ENCODE measurements around the gene CRTAC1.

Gene CRTAC1

GRCh38 chr10:97911217-97911616 lies 119.2 kb downstream of the CRTAC1 start:
- no peak overlapping the region for H3K4me3 ChIP-seq (ENCODE audit: low read depth, low read length)
- H3K4me1 ChIP-seq (ENCODE audit: control insufficient read depth, insufficient read depth, low read length): peaks cover 6% of the 10 kb centered on the region
- H3K27ac ChIP-seq (ENCODE audit: low read depth, low read length): no peak overlapping the region
- H3K9me3 ChIP-seq (ENCODE audit: control insufficient read depth, insufficient read depth, low read length): no peaks in the 10 kb centered on the region
- no peak overlapping the region for H3K9ac ChIP-seq (ENCODE audit: low read depth, low read length)
- no peaks in the 10 kb centered on the region for H3K36me3 ChIP-seq (ENCODE audit: control insufficient read depth, insufficient read depth, low read length)
- peaks cover 8% of the 10 kb centered on the region for H3K27me3 ChIP-seq (ENCODE audit: control insufficient read depth, insufficient read depth, low read length)

GRCh38 chr10:97910661-97911060 lies 119.8 kb downstream of the CRTAC1 start:
- H3K4me1 ChIP-seq (ENCODE audit: control insufficient read depth, insufficient read depth, low read length): peaks cover 6% of the 10 kb centered on the region
- H3K27me3 ChIP-seq (ENCODE audit: control insufficient read depth, insufficient read depth, low read length): peaks cover 4% of the 10 kb centered on the region; the same call in 1 of the 2 replicates
- H3K9me3 ChIP-seq (ENCODE audit: control insufficient read depth, insufficient read depth, low read length): no peaks in the 10 kb centered on the region
- H3K36me3 ChIP-seq (ENCODE audit: control insufficient read depth, insufficient read depth, low read length): no peaks in the 10 kb centered on the region
- no peak overlapping the region for H3K9ac ChIP-seq (ENCODE audit: low read depth, low read length)
- H3K4me3 ChIP-seq (ENCODE audit: low read depth, low read length): no peak overlapping the region
- no peak overlapping the region for H3K27ac ChIP-seq (ENCODE audit: low read depth, low read length)

GRCh38 chr10:97907830-97908229 lies 122.6 kb downstream of the CRTAC1 start:
- Histone ChIP-seq H3K27me3 (ENCODE audit: control insufficient read depth, insufficient read depth, low read length) (no peaks in the 10 kb centered on the region), H3K9ac (ENCODE audit: low read depth, low read length) (no peak overlapping the region), H3K4me3 (ENCODE audit: low read depth, low read length) (no peak overlapping the region), H3K36me3 (ENCODE audit: control insufficient read depth, insufficient read depth, low read length) (no peaks in the 10 kb centered on the region), H3K9me3 (ENCODE audit: control insufficient read depth, insufficient read depth, low read length) (no peaks in the 10 kb centered on the region), H3K27ac (ENCODE audit: low read depth, low read length) (no peak overlapping the region), H3K4me1 (ENCODE audit: control insufficient read depth, insufficient read depth, low read length) (no peaks in the 10 kb centered on the region)

- H3K27ac ChIP-seq (ENCODE audit: low read depth, low read length): no peak overlapping the region
- no peaks in the 10 kb centered on the region for H3K36me3 ChIP-seq (ENCODE audit: control insufficient read depth, insufficient read depth, low read length)
- no peak overlapping the region for H3K4me3 ChIP-seq (ENCODE audit: low read depth, low read length)
- no peak overlapping the region for H3K9ac ChIP-seq (ENCODE audit: low read depth, low read length)
- H3K9me3 ChIP-seq (ENCODE audit: control insufficient read depth, insufficient read depth, low read length): no peaks in the 10 kb centered on the region
- H3K27me3 ChIP-seq (ENCODE audit: control insufficient read depth, insufficient read depth, low read length): no peaks in the 10 kb centered on the region
- no peaks in the 10 kb centered on the region for H3K4me1 ChIP-seq (ENCODE audit: control insufficient read depth, insufficient read depth, low read length)
These were observed 123.2 kb downstream of the CRTAC1 start for GRCh38 chr10:97907211-97907610.

DNA sequence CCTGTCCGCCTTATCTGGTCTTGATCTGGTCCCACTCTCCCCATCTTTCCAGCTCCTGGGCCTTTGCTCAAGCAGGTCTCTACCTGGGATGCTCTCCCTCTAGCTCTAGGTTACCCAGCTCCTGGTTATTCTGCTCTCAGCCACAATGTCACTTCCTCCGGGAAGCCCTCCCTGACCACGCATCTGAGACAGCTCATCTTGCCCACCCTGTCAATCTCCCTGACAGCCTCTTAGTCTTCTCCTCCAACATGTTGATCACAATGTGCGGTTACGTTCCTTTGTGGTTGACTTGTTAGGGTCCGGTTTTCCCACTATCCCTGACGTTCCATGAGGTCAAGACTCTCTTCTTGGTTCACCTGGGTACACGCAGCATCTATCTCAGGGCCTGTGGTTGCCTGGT lies 125.1 kb downstream of the CRTAC1 start:
- H3K4me1 ChIP-seq (ENCODE audit: control insufficient read depth, insufficient read depth, low read length): no peaks in the 10 kb centered on the region
- H3K27ac ChIP-seq (ENCODE audit: low read depth, low read length): no peak overlapping the region
- no peak overlapping the region for H3K4me3 ChIP-seq (ENCODE audit: low read depth, low read length)
- H3K27me3 ChIP-seq (ENCODE audit: control insufficient read depth, insufficient read depth, low read length): no peaks in the 10 kb centered on the region
- no peaks in the 10 kb centered on the region for H3K9me3 ChIP-seq (ENCODE audit: control insufficient read depth, insufficient read depth, low read length)
- no peaks in the 10 kb centered on the region for H3K36me3 ChIP-seq (ENCODE audit: control insufficient read depth, insufficient read depth, low read length)
- no peak overlapping the region for H3K9ac ChIP-seq (ENCODE audit: low read depth, low read length)

DNA sequence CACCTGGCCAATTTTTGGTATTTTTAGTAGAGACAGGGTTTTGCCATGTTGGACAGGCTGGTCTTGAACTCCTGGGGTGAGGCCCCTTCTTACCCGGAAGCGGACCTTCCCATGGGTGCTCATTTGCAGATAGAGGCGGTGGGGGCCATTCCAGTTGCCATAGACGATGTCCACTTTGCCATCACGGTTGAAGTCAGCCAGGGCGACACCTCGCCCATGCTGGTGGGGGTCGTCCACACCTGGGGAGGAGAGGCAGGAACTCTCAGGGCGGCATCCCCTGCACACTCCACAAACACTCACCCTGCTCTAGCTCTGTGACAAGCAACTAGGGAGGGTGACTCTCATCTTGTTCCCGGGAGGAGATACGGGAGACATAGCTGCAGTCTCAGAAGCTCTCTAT lies 125.8 kb downstream of the CRTAC1 start:
- no peak overlapping the region for H3K4me3 ChIP-seq (ENCODE audit: low read depth, low read length)
- H3K9ac ChIP-seq (ENCODE audit: low read depth, low read length): no peak overlapping the region
- H3K4me1 ChIP-seq (ENCODE audit: control insufficient read depth, insufficient read depth, low read length): no peaks in the 10 kb centered on the region
- no peaks in the 10 kb centered on the region for H3K27me3 ChIP-seq (ENCODE audit: control insufficient read depth, insufficient read depth, low read length)
- H3K27ac ChIP-seq (ENCODE audit: low read depth, low read length): no peak overlapping the region
- H3K36me3 ChIP-seq (ENCODE audit: control insufficient read depth, insufficient read depth, low read length): no peaks in the 10 kb centered on the region
- no peaks in the 10 kb centered on the region for H3K9me3 ChIP-seq (ENCODE audit: control insufficient read depth, insufficient read depth, low read length)

DNA sequence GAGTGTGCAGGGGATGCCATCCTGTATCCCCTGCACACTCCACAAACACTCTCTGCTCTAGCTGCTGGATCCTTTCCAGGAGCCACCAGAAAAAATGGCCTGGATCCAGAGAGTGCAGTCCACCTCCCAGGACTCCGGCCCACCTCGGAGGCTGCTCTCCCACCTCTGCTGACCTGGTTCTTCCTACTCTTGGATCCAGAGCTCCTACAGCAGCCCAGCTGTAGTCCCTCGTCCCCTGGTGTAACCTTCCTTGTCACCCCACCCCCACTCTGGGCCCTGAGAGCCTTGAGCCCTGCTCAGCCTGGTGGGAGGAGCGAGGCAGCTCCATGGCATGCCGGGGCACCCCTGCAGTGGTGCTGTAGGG lies 126.4 kb downstream of the CRTAC1 start:
- no peak overlapping the region for H3K27ac ChIP-seq (ENCODE audit: low read depth, low read length)
- H3K9ac ChIP-seq (ENCODE audit: low read depth, low read length): no peak overlapping the region
- no peaks in the 10 kb centered on the region for H3K36me3 ChIP-seq (ENCODE audit: control insufficient read depth, insufficient read depth, low read length)
- no peaks in the 10 kb centered on the region for H3K4me1 ChIP-seq (ENCODE audit: control insufficient read depth, insufficient read depth, low read length)
- H3K27me3 ChIP-seq (ENCODE audit: control insufficient read depth, insufficient read depth, low read length): no peaks in the 10 kb centered on the region
- H3K9me3 ChIP-seq (ENCODE audit: control insufficient read depth, insufficient read depth, low read length): no peaks in the 10 kb centered on the region
- H3K4me3 ChIP-seq (ENCODE audit: low read depth, low read length): no peak overlapping the region

GRCh38 chr10:97903128-97904017 lies 127.0 kb downstream of the CRTAC1 start:
- Histone ChIP-seq H3K27ac (ENCODE audit: low read depth, low read length) (no peak overlapping the region), H3K9me3 (ENCODE audit: control insufficient read depth, insufficient read depth, low read length) (no peaks in the 10 kb centered on the region), H3K4me3 (ENCODE audit: low read depth, low read length) (no peak overlapping the region), H3K36me3 (ENCODE audit: control insufficient read depth, insufficient read depth, low read length) (no peaks in the 10 kb centered on the region), H3K27me3 (ENCODE audit: control insufficient read depth, insufficient read depth, low read length) (no peaks in the 10 kb centered on the region), H3K9ac (ENCODE audit: low read depth, low read length) (no peak overlapping the region), H3K4me1 (ENCODE audit: control insufficient read depth, insufficient read depth, low read length) (no peaks in the 10 kb centered on the region)

- Histone ChIP-seq H3K9ac (ENCODE audit: low read depth, low read length) (no peak overlapping the region), H3K27me3 (ENCODE audit: control insufficient read depth, insufficient read depth, low read length) (no peaks in the 10 kb centered on the region)
These were observed 129.0 kb downstream of the CRTAC1 start for GRCh38 chr10:97901381-97901780.

GRCh38 chr10:97898429-97898828 lies 132.0 kb downstream of the CRTAC1 start:
- Histone ChIP-seq H3K4me3 (ENCODE audit: low read depth, low read length) (no peak overlapping the region), H3K27ac (ENCODE audit: low read depth, low read length) (no peak overlapping the region), H3K36me3 (ENCODE audit: control insufficient read depth, insufficient read depth, low read length) (no peaks in the 10 kb centered on the region), H3K9me3 (ENCODE audit: control insufficient read depth, insufficient read depth, low read length) (no peaks in the 10 kb centered on the region), H3K27me3 (ENCODE audit: control insufficient read depth, insufficient read depth, low read length) (no peaks in the 10 kb centered on the region), H3K4me1 (ENCODE audit: control insufficient read depth, insufficient read depth, low read length) (no peaks in the 10 kb centered on the region), H3K9ac (ENCODE audit: low read depth, low read length) (no peak overlapping the region)

More at GRCh38 chr10:97901381-97901780, 129.0 kb downstream of the CRTAC1 start:
- no peaks in the 10 kb centered on the region for H3K4me1 ChIP-seq (ENCODE audit: control insufficient read depth, insufficient read depth, low read length)
- no peak overlapping the region for H3K4me3 ChIP-seq (ENCODE audit: low read depth, low read length)
- no peaks in the 10 kb centered on the region for H3K9me3 ChIP-seq (ENCODE audit: control insufficient read depth, insufficient read depth, low read length)
- H3K27ac ChIP-seq (ENCODE audit: low read depth, low read length): no peak overlapping the region
- no peaks in the 10 kb centered on the region for H3K36me3 ChIP-seq (ENCODE audit: control insufficient read depth, insufficient read depth, low read length)

DNA sequence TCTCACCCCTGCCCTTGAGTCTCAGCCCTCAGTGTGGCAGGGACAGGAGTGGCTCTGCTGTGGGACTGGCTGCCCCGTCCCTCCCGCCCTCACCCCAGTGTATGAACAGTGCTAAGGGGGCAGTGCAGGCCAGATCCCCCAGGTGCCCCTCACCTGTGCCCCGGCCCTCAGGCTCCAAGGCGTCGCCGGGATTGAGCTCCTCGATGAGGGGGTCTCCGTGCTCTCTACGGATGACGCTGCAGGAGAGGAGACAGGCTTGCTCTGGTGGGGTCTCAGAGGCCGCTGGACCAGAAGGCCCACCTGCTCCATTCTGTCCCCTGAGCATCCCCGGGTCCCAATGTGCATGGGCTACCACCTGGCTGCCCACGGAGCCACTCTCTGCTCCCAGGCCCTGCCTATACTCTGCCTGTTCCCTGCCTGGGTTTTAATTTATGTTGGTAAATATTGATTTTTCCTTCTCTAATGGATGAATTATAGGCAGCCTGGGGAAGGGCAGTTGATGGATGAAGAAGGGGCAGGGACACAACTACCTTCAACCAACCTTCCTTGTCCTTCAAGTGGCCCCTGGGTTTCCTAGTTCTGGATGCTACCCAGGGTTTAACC lies 133.6 kb downstream of the CRTAC1 start:
- Histone ChIP-seq H3K27ac (ENCODE audit: low read depth, low read length) (no peak overlapping the region), H3K9me3 (ENCODE audit: control insufficient read depth, insufficient read depth, low read length) (no peaks in the 10 kb centered on the region), H3K4me1 (ENCODE audit: control insufficient read depth, insufficient read depth, low read length) (no peaks in the 10 kb centered on the region), H3K4me3 (ENCODE audit: low read depth, low read length) (no peak overlapping the region), H3K9ac (ENCODE audit: low read depth, low read length) (no peak overlapping the region), H3K36me3 (ENCODE audit: control insufficient read depth, insufficient read depth, low read length) (no peaks in the 10 kb centered on the region), H3K27me3 (ENCODE audit: control insufficient read depth, insufficient read depth, low read length) (no peaks in the 10 kb centered on the region)
